IMR-90 (cell line): ENCODE measurements around the gene TTC28.

Experiments
- CEBPB ChIP-seq: IDR thresholded peaks from 2 replicates; pipeline ENCODE4 v1.6.1; 2012; ENCODE audit warnings: low read depth, low read length, improper control_type of control experiment
- CTCF ChIP-seq: conservative IDR thresholded peaks from 2 replicates; pipeline ENCODE4 v1.5.1; 2012; ENCODE audit warnings: mild to moderate bottlenecking, low read depth, low read length, improper control_type of control experiment
- ELK1 ChIP-seq: fragments of 150-350 bp; IDR thresholded peaks from 2 replicates; pipeline ENCODE4 v1.6.1; 2016; ENCODE audit warnings: low read depth, mild to moderate bottlenecking, low read length, moderate library complexity, borderline replicate concordance
- MAFK ChIP-seq: IDR thresholded peaks from 2 replicates; pipeline ENCODE4 v1.6.1; 2012; ENCODE audit warnings: low read depth, low read length, improper control_type of control experiment
- MXI1 ChIP-seq: IDR thresholded peaks from 2 replicates; pipeline ENCODE4 v1.6.1; 2012; ENCODE audit warnings: low read depth, mild to moderate bottlenecking, low read length, moderate library complexity, borderline replicate concordance
- POLR2A ChIP-seq: IDR thresholded peaks from 2 replicates; pipeline ENCODE4 v1.6.1; 2012; ENCODE audit warnings: mild to moderate bottlenecking, low read depth, low read length

- TF ChIP-seq MXI1 (no peak), CTCF (no peak), CEBPB (no peak), MAFK (no peak), POLR2A (no peak), ELK1 (no peak)
Measured at GRCh38 chr22:28314959-28315358, 364.7 kb downstream of the TTC28 start.
